ENCODE data around the gene BCAS4.
"Not testable (repeated sequence)": the region's sequence is repeated elsewhere in the genome, so short reads cannot be mapped to it uniquely, and the experiment has no call there.

The BCAS4 gene, protein sequence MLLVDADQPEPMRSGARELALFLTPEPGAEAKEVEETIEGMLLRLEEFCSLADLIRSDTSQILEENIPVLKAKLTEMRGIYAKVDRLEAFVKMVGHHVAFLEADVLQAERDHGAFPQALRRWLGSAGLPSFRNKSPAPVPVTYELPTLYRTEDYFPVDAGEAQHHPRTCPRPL
- total RNA-seq, result 15.4 to 26.4 reads per million in 2 donors

DNA sequence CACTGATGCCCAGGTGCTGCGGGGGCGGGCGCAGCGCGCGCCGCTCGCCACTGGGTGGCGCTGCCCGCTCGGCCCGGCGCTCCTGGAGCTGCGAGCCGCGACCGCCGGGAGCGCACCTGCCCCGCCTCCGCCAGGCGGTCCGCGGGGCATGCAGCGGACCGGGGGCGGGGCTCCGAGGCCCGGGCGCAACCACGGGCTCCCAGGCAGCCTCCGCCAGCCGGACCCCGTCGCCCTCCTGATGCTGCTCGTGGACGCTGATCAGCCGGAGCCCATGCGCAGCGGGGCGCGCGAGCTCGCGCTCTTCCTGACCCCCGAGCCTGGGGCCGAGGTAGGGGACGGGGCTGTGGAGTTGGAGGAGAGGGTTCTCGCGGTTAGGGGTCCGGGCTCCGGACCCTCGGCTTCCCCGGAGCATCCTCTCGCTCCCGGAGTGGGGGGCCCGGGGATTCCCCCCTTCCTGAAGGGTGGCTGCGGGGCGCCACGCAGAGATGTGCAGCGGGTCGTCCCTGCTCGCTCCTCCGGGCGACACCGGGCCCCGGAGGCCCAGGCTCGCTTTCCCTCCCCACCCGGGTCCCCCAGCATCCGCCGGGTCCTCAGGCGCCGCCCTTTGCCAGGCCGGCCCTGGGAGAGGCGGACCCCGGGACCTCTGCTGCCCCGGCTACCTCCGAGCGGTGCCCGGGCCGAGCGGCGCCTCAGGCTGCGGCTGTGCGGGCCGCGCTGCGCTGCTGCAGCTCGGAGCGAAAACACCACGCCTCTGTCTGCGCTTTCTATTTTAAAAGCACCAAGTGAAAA is at the start of gene BCAS4:
TSS of gene BCAS4 (plus strand) at position 216 of the 789 bp plus-strand sequence. CDS start at position 239, 23 bp downstream.
- peak; percentile 72 for DNase-seq

DNA sequence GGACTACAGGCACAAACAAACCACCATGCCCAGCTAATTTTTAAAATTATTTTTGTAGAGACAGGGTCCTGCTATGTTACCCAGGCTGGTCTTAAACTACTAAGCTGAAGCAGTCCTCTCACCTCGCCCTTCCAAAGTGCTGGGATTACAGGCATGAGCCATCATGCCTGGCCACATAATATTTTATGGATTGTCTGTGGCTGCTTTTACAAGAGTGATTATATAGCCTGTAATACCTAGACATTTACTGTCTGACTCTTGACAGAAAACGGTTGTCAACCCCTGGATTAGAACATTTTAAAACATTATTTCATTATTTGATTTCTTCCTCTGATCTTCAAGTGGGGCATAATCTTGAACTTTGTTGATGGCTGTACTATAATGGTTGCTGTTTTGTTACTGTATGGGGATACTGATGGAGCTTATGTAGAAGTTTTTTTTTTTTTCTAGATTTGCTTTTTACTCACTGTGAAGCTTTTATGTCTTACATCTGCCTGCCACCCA is 49.2 kb upstream of the BCAS4 start:
- DNase-seq, result no peak

DNA sequence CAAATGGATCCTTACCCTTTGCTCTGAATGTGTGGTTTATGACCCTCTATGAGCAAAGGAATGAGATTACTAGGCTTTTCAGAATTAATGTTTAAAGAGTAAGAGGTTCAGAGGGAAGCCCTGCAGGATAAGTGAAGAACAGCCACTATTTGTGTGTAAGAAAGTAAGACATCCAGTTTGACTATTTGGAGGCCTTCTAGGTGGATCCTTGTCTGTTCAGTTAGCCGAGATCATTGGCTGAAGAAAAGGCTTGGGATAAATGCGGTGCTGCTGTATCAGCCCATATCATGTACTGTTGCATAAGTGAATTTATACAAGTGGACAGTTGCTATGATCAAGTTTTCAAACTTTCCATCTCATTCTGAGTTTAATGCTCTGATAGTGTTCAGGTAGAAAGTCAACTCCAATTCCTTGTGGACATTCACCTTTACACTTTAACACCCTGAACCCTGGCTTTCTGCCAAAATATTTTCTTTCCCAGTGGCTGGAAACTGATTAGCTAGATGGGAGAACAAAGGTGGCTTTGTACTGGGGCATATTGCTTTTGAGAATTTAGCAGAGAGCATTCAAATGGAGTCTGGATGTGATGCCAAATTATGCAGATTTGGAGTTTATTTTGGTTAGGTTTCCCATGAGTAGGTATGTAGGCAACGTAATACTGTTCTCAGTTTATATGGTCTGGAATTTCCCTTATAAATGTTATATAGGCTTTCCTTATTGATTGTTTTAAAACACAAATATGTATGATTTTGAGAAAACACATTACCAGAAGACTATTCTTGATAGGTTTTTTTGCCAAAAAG is 48.5 kb upstream of the BCAS4 start:
- DNase-seq, result no peak

DNA sequence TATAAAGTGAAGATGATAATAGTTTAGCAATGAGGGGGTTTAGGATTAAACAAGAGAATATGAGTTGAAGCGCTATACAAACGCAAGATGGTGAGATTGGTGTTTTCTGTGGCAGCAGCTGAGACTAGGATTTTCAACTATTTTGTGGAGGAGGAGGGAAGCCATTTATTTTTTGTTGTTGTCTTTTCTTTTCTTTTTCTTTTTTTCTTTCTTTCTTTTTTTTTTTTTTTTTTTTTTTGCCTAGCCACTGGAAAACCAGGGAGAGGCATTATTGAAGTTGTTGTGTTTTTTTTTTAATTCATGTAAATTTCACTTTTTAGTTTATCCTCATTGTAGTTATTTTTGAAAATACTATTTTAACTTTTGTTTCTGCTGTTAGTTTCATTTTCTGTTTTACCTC is 47.6 kb upstream of the BCAS4 start:
- DNase-seq, result no peak

DNA sequence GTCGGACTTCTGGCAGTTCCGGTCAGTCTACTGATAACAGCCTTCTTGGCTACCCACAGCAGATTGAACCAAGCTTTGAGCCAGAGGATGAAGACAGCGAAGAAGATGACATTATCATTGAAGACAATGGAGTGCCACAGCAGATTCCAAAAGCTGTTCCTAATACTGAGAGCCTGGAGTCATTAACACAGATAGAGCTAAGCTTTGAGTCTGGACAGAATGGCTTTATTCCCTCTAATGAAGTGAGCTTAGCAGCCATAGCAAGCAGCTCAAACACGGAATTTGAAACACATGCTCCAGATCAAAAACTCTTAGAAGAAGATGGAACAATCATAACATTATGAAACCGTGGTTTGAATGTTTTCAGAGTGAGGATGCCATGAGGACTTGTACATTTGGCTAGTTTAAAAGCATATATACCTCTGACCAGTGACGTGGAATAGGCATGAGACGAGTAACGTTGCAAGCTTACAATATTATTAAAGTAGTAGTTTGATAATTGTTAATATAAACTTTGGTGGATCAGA is 44.7 kb upstream of the BCAS4 start:
- no peak for DNase-seq

DNA sequence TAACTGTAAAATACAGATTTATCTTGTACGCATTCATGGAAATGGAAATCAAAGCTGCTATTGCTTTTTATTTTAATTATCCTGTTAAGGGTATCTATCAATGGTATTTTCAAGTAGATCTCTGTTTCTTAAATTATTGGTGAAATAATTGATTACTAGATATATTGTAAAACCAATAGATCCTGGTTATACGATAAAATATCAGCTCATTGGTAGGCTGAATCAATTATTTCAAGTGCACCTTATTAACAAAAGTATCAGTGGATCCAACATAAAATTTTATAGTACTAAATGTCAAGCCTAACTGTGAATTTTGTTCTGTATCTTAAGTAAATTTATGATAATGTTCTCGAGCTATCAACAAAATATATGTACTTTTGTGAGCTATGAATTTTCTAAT is 41.7 kb upstream of the BCAS4 start:
- no peak for DNase-seq

DNA sequence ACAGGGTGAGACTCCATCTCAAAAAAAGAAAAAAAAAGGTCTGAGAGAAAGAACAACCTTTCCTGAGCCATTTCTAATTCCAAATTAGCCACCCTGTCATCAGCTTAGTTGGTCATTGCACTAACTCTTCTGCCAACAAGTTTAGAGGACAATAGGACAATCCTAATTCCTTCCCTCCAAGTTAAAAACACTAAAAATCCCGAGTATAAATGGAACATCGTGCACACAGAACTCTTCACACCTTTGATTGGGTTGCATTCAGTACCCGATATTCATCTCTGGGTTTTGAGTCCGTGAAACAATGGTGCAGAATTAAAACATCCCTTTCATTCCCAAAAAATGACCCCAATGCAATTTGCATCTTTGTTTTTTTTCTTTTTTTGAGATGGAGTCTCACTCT is 40.4 kb upstream of the BCAS4 start:
- no peak for DNase-seq

DNA sequence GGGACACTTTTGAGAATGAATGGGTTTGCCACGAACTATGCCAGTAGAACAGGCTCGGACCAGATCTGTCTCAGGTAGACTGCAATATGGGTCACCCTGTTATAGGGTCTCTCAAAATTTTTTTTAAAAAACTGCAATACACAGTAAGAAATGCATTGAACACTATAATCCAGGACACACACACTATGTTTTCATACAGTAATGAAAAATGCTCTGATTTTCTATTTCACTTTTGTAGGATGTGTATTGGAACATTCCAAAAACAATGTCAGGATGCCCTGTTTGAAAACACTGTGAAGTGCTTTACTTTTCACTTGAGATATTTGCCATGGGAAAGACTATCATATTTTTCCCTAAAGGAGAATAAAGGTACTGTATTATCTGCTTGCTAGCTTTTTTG is 38.4 kb upstream of the BCAS4 start:
- no peak for DNase-seq

DNA sequence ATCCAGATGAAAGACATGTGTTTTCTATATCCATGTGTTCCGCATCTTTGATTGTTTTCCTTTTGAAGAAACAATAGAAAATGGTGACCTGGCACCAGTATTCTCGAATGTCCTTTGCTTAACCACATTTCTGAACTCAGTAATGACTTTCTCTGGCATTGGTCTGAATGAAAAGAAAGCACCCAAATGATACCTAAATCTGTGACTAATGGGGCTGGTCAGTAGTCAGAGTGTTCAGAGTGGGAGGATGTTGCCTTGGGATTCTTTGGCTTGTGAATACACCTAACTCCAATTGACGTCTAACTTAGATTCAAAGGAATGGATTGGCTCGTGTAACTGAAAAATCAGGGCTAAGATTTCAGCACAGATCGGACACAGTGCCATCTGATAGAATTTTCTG is 36.4 kb upstream of the BCAS4 start:
- DNase-seq, result no peak

DNA sequence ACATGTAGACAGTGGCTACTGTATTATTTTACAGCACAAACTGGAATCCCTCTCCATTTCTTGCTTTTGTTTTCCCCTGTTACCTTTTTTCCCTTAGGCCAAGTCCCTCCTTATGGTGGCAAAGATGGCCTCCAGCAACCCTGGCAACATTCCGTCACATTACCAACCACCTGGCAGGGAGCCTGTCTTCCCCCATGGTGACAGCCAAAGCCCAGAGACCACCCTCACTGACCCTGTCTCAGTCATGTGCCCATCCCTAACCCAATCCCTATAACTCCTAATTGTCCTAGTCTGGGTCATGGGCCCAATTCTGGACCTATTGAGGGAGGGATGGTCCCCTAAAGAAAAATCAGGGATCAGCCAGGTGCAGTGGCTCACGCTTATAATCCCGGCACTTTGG is 35.9 kb upstream of the BCAS4 start:
- DNase-seq, result no peak

DNA sequence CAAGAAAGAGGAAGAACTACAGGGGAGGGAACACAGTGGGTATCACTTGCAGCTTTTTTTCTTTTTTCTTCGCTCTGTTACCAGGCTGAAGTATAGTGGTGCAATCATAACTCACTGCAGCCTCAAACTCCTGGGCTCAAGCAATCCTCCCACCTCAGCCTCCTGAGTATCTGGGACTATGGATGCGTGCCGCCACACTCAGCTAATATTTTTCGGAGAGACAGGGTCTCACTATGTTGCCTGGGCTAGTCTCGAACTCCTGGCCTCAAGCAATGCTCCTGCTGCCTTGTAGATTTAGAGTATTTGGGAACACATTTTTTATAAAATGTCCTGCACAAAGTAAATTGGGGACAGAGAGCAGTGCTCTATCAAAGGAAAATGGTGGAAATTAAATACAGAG is 35.2 kb upstream of the BCAS4 start:
- no peak for DNase-seq

DNA sequence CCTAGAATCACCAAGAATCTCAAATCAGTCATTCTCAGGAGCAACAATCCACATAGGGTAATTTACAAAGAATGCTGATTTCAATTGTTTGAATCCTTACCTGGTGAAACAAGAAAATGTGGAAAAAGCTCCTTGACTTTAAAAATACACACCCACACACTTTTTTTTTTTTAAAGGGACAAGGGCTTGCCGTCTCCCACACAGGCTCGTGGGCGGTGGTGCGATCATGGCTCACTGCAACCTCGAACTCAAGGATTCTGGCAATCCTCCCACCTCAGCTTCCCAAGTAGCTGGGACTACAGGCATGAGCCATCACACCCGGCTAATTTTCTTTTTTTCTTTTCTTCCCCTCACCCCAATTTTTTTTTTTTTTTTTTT is 32.8 kb upstream of the BCAS4 start:
- no peak for DNase-seq

DNA sequence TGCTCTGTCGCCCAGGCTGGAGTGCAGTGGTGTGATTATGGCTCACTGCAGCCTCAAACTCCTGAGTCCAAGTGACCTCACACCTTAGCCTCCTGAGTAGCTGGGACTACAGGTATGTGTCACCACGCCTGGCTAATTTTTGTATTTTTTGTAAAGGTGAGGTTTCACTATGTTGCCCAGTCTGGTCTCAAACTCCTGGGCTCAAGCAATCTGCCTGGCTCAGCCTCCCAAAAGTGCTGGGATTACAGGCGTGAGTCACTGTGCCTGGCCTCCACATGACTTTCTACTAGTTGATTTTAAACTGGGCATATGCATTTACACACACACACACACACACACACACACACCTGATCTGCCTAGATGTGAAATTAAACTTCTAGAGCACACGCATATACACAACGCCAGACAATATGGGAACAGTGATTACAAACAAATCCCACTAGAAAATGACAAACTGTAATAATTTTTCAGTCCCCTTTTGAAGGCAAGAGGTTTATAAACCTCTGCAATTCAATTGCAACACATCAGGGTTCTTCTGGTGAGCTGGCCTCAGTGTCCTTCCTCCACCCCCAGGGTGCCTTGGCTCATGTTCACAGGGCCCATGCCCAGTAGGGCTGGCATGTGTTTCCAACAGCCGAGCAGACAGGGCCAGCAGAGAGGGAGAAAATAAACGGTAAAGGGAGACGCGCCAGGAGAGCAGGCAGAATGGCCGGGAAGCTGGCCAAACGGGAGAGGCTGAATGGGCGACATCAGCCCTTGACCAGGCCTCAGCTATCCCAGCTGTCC is 32.2 kb upstream of the BCAS4 start:
- DNase-seq, result no peak

DNA sequence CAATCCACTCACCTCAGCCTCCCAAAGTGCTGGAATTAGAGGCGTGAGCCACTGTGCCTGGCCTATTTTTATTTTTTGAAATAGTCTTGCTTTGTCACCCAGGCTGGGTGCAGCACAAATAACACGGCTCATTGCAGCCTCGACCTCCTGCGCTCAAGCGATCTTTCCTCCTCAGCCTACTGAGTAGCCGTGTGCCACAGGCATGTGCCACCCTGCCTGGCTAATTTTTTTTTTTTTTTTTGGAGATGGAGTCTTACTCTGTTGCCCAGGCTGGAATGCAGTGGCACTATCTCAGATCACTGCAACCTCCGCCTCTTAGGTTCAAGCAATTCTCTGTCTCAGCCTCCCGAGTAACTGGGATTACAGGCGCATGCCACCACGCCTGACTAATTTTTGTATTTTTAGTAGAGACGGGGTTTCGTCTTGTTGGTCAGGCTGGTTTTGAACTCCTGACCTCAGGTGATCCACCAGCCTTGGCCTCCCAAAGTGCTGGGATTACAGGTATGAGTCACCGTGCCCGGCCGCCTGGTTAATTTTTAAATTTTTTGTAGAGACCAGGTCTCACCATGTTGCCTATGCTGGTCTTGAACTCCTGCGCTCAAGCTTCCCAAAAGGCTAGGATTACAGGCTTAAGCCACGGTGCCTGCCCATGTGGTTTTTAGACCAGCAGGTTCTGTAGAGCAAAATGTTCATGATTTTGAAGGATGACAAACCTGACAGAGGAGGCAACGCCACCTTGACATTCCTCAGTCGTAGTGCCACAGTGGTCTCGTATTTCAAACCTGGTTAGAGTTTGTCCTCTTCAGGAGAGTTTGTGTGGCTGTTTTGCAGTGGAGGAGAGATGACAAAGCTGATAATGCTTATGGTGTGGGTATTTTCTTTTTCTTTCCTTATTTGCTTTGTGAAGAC is 31.1 kb upstream of the BCAS4 start:
- DNase-seq, result not testable (repeated sequence)

DNA sequence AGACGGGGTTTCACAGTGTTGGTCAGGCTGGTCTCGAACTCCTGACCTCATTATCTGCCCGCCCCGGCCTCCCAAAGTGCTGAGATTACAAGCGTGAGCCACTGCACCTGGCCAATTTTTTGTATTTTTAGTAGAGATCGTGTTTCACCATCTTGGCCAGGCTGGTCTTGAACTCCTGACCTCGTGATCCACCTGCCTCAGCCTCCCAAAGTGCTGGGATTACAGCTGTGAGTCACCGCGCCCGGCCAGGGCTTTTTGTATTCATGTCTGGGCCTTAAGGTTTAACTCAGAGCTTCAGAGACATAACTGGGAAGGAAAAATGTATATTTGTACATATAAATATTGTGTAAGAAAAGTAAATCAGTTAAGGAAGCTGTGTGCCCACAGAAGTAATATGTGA is 29.6 kb upstream of the BCAS4 start:
- DNase-seq, result not testable (repeated sequence)

DNA sequence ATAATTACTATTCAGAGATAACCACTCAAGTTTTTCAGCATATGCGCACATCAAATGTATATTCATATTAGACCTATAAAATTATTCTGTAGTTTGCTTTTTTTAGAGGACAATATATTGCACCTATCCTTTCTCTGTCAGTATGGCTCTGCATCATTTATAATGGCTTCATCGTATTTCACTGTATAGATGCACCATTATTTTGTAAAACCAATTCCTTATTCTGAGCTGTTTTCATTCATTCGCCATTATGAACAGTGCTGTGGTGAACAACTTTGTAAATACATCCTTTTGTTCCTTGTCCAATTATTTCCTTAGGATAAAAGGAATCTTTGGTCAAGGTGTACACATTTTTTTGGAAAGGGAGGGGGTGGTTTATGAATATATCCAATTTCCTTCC is 29.2 kb upstream of the BCAS4 start:
- DNase-seq, result no peak

DNA sequence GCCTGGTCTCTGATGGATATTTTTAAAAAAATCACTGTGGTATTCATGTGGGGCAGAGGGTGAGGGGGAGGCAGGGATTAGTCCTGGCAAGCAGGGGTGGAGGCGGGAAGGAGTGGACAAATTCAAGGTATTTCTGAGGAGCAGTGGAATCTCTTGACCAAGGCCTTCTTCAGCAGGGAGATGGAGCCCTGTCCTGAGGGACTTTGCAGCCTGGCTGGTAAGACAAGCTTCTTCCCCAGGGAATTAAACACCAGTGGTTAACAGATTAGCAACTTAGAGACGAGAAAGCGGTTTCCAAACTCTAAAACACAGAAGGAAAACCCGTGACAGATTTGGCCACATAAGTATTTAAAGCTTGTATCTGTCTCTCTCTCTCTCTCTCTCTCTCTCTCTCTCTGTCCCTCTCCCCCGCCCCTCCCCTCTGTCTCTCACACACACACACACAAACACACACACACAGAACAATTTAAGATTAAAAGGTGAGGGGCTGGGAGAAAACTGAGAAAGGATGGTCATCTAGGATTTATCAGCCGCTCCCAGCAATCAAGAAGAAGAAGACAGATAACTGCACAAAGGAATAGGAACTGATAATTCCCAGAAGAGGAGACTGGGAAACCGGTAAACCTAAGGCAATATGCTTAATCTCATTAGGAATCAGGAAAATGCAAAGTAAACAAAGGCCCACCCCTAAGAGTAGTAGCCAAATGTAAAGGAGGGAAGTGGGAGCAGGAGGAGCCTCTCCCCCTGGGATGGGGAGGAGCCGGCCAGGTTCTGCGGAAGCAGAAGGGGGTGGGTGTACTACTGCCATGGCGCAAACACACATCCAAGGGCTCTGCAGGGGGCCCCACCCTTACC is 27.7 kb upstream of the BCAS4 start:
- DNase-seq, result not testable (repeated sequence)

DNA sequence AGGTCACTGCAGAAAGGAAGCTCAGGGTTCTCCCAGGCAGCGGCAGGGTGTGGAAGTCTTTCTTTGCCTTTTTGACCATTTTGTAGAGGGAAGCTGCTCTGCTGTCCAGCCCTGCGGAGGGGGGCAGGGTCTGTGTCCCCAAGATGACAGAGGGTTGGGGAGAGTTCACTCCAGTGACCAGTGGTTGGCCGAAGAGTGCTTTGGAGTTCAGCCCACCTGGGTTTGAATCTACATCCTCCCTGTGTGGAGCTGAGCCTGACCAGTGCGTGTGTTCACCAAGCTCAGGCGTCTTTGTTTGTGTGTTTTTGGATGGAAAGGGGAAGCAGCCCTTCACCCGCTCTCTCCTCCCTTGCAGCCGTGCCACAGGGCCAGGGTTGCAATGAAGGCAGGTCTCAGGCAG is 25.9 kb upstream of the BCAS4 start:
- not testable (repeated sequence) for DNase-seq

DNA sequence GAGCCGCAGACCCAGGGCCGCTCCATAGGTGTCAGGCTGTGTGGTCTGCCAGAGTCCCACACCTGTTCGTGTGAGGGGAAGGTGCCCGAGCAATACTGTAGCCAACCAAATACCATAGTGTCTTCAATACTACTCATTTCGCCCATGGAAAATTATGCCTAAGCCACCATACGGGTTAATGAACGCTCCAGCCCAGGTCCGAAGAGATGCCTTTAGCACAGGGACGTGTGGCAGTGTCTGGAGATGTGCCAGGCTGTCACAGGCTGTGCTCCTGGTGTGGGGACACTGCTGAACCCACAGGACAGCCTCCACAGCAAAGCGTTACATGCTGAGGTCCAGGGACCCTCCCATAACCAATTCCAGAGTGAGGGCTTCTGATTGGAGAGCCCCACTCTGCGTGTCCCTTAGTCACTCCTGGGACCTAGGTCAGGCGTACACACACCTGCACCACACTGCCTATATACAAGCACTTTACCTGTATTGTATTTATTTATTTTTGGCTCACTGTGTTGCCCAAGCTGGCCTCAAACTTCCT is 25.2 kb upstream of the BCAS4 start:
- DNase-seq, result not testable (repeated sequence)

Measured in activated gamma-delta T cell (primary cell).